HG03108 (cell line): ENCODE measurements around the gene PALB2.
"Not testable (repeated sequence)": the region's sequence is repeated elsewhere in the genome, so short reads cannot be mapped to it uniquely, and the experiment has no call there.

Source experiments
- ATAC-seq: cut with Tn5 transposase; IDR thresholded peaks from one replicate; pipeline ENCODE4 v1.9.1; 2021; ENCODE audit warnings: moderate library complexity; ENCODE audit not compliant: unreplicated experiment

The PALB2 gene

GRCh38 chr16:23650674-23651416 lies 9.7 kb upstream of the PALB2 start:
- ATAC-seq = peak; percentile 16

GRCh38 chr16:23642246-23642774 lies 1.2 kb upstream of the PALB2 start:
- ATAC-seq = no peak

GRCh38 chr16:23640615-23640930 lies 537 bp downstream of the PALB2 start:
- no peak for ATAC-seq

GRCh38 chr16:23635958-23636357 lies 5.2 kb downstream of the PALB2 start:
- no peak for ATAC-seq

- ATAC-seq = no peak
These were observed 6.6 kb downstream of the PALB2 start for GRCh38 chr16:23634461-23635036.

- ATAC-seq = not testable (repeated sequence)
These were observed 9.2 kb downstream of the PALB2 start for GRCh38 chr16:23631874-23632273.

- ATAC-seq = no peak
These were observed 11.6 kb downstream of the PALB2 start for GRCh38 chr16:23629516-23629915.

GRCh38 chr16:23624092-23624491 lies 17.0 kb downstream of the PALB2 start:
- no peak for ATAC-seq

GRCh38 chr16:23615805-23616204 lies 25.3 kb downstream of the PALB2 start:
- ATAC-seq = no peak

GRCh38 chr16:23611936-23612335 lies 29.2 kb downstream of the PALB2 start:
- ATAC-seq = no peak

GRCh38 chr16:23610905-23611304 lies 30.2 kb downstream of the PALB2 start:
- not testable (repeated sequence) for ATAC-seq

- no peak for ATAC-seq
These were observed 31.2 kb downstream of the PALB2 start for GRCh38 chr16:23609929-23610328.

- ATAC-seq = no peak
These were observed 32.9 kb downstream of the PALB2 start for GRCh38 chr16:23608194-23608593.

GRCh38 chr16:23607726-23608125 lies 33.4 kb downstream of the PALB2 start:
- no peak for ATAC-seq

GRCh38 chr16:23597003-23597756 lies 43.9 kb downstream of the PALB2 start:
- no peak for ATAC-seq

GRCh38 chr16:23595951-23596720 lies 45.0 kb downstream of the PALB2 start, which contains the start of gene NDUFAB1:
Gene NDUFAB1 (minus strand): TSS chr16:23596316. CDS start chr16:23596290, 26 bp downstream.
- peak; percentile 95 for ATAC-seq

- ATAC-seq = no peak
These were observed 45.7 kb downstream of the PALB2 start for GRCh38 chr16:23595246-23595950.

- ATAC-seq = no peak
These were observed 46.9 kb downstream of the PALB2 start for GRCh38 chr16:23594186-23594585.

GRCh38 chr16:23590181-23590580 lies 50.9 kb downstream of the PALB2 start:
- ATAC-seq = no peak

GRCh38 chr16:23587726-23588125 lies 53.4 kb downstream of the PALB2 start:
- ATAC-seq = no peak
